Right lobe of liver (tissue), 4 donors: ENCODE data around the gene NOC3L.

ENCODE experiments used
- POLR2A ChIP-seq: fragments of 450-650 bp; IDR thresholded peaks from one replicate; pipeline ENCODE4 v1.6.1; 2017; ENCODE audit warnings: antibody characterized with exemption, mild to moderate bottlenecking
- TF ChIP-seq, protein P1 (sequence below), 4 donors: fragments of 200-600 bp in 3 of 4; fragments of 450-650 bp in 1 of 4; IDR thresholded peaks; one replicate each; pipeline versions ENCODE4 v1.5.1 to v1.8.0; 2016 to 2022; ENCODE audit warnings: antibody characterized with exemption in 4 of 4, mild to moderate bottlenecking in 2 of 4
- donor health status: DM: no; HTN: no; CAD: no.
- donor health status: DM: no; HTN: no; CAD: no.
- donor health status: DM: no; HTN: yes; CAD: no.

DNA sequence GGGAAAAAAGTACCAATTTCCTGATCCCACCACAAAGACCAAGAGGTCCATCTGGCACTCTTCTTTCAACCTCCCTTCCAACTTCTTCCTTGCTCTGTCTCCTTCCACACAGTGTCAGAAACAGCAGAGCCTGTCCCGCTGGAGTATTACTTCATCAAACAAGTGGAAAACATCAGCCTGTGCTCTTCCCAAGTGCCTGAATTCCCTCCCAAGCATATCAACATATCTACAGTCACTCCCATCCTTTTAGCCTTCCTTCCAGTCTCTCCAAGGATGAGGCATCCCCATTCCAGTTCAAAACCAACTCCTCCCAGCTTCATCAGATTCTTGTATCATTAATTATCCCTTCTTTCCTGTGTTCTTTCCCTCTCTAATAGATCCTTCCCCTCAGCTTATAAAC lies 1.7 kb upstream of the NOC3L start:
- TF ChIP-seq, protein P1, sequence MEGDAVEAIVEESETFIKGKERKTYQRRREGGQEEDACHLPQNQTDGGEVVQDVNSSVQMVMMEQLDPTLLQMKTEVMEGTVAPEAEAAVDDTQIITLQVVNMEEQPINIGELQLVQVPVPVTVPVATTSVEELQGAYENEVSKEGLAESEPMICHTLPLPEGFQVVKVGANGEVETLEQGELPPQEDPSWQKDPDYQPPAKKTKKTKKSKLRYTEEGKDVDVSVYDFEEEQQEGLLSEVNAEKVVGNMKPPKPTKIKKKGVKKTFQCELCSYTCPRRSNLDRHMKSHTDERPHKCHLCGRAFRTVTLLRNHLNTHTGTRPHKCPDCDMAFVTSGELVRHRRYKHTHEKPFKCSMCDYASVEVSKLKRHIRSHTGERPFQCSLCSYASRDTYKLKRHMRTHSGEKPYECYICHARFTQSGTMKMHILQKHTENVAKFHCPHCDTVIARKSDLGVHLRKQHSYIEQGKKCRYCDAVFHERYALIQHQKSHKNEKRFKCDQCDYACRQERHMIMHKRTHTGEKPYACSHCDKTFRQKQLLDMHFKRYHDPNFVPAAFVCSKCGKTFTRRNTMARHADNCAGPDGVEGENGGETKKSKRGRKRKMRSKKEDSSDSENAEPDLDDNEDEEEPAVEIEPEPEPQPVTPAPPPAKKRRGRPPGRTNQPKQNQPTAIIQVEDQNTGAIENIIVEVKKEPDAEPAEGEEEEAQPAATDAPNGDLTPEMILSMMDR (IDR thresholded peaks at IDR 0.05) = no peak
- no peak for TF ChIP-seq POLR2A
